Measurements from ENCODE around the gene TRIM69. TPM values are rescaled to one million over a fixed set of nuclear protein-coding genes. Genes with fewer than 3 reads are reported as not detected.
"Not testable (repeated sequence)": the region's sequence is repeated elsewhere in the genome, so short reads cannot be mapped to it uniquely, and the experiment has no call there.

TRIM69 gene
- total RNA-seq, 4 donors from 2014 or later = 20.3 to 23.3 (median 21.9) TPM

- no peaks in the 10 kb centered on the region for H3K36me3 ChIP-seq
- no peaks in the 10 kb centered on the region for H3K4me1 ChIP-seq
- DNase-seq (ENCODE audit: extremely low spot score) = no peak
- intact Hi-C loops (cut with DNase I) = no loop called here
- no peak overlapping the region for H3K27ac ChIP-seq (replicated peaks in 1 of 4)
- no peak for TF ChIP-seq POLR2AphosphoS5 (IDR thresholded peaks at IDR 0.05)
- TF ChIP-seq CTCF (IDR thresholded peaks at IDR 0.05) = no peak
- no peak for TF ChIP-seq POLR2A (IDR thresholded peaks at IDR 0.05; ENCODE audit: low read depth)
- no peak for TF ChIP-seq EP300 (IDR thresholded peaks at IDR 0.05)
- no peaks in the 10 kb centered on the region for H3K27me3 ChIP-seq
- H3K9me3 ChIP-seq = peaks cover 0 to 14% (median 6%) of the 10 kb centered on the region in 4 donors
- H3K4me3 ChIP-seq = no peak overlapping the region
Measured at GRCh38 chr15:44697014-44697413, 39.3 kb upstream of the TRIM69 start.

GRCh38 chr15:44698641-44699040 lies 37.7 kb upstream of the TRIM69 start:
- Histone ChIP-seq H3K27ac (replicated peaks in 1 of 4) (no peak overlapping the region), H3K4me1 (no peaks in the 10 kb centered on the region), H3K9me3 (peaks cover 0 to 16% (median 7%) of the 10 kb centered on the region in 4 donors), H3K27me3 (no peaks in the 10 kb centered on the region), H3K36me3 (no peaks in the 10 kb centered on the region), H3K4me3 (no peak overlapping the region)
- WGBS = 87% methylated on average over 2 of the region's 2 CpGs
- intact Hi-C loops (cut with DNase I) = no loop called here
- TF ChIP-seq POLR2AphosphoS5 (IDR thresholded peaks at IDR 0.05) (no peak), EP300 (IDR thresholded peaks at IDR 0.05) (no peak), CTCF (IDR thresholded peaks at IDR 0.05) (no peak), POLR2A (IDR thresholded peaks at IDR 0.05; ENCODE audit: low read depth) (no peak)
- DNase-seq (ENCODE audit: extremely low spot score) = no peak

- H3K36me3 ChIP-seq; H3K4me3 ChIP-seq; intact Hi-C loops (cut with DNase I); H3K4me1 ChIP-seq; DNase-seq (ENCODE audit: extremely low spot score); H3K27ac ChIP-seq (replicated peaks in 1 of 4); H3K27me3 ChIP-seq: not testable (repeated sequence)
- peaks cover 0 to 16% (median 7%) of the 10 kb centered on the region in 4 donors for H3K9me3 ChIP-seq
Measured at GRCh38 chr15:44700676-44701075, 35.7 kb upstream of the TRIM69 start.

- no peak for TF ChIP-seq POLR2A (IDR thresholded peaks at IDR 0.05; ENCODE audit: low read depth)
- intact Hi-C loops (cut with DNase I) = no loop called here
- no peak overlapping the region for H3K27ac ChIP-seq (replicated peaks in 1 of 4)
Measured at GRCh38 chr15:44705986-44706385, 30.3 kb upstream of the TRIM69 start.

GRCh38 chr15:44706401-44706800 lies 29.9 kb upstream of the TRIM69 start:
- intact Hi-C loops (cut with DNase I) = no loop called here
- peaks cover 0 to 3% (median 0%) of the 10 kb centered on the region in 4 donors for H3K9me3 ChIP-seq

More at GRCh38 chr15:44705986-44706385, 30.3 kb upstream of the TRIM69 start:
- no peaks in the 10 kb centered on the region for H3K36me3 ChIP-seq
- DNase-seq (ENCODE audit: extremely low spot score) = no peak
- peaks cover 0 to 3% (median 0%) of the 10 kb centered on the region in 4 donors for H3K9me3 ChIP-seq
- WGBS = 79% methylated on average over 1 of the region's 1 CpG
- H3K4me3 ChIP-seq = no peak overlapping the region
- no peaks in the 10 kb centered on the region for H3K27me3 ChIP-seq
- peaks cover 0 to 10% (median 6%) of the 10 kb centered on the region in 4 donors for H3K4me1 ChIP-seq

More at GRCh38 chr15:44706401-44706800, 29.9 kb upstream of the TRIM69 start:
- DNase-seq (ENCODE audit: extremely low spot score) = no peak
- Histone ChIP-seq H3K27ac (replicated peaks in 1 of 4) (no peak overlapping the region), H3K27me3 (no peaks in the 10 kb centered on the region), H3K4me1 (peaks cover 0 to 10% (median 6%) of the 10 kb centered on the region in 4 donors), H3K4me3 (no peak overlapping the region), H3K36me3 (no peaks in the 10 kb centered on the region)
- 83% methylated on average over 2 of the region's 2 CpGs for WGBS
- no peak for TF ChIP-seq EP300 (IDR thresholded peaks at IDR 0.05)
- TF ChIP-seq POLR2A (IDR thresholded peaks at IDR 0.05; ENCODE audit: low read depth) = no peak
- no peak for TF ChIP-seq POLR2AphosphoS5 (IDR thresholded peaks at IDR 0.05)
- no peak for TF ChIP-seq CTCF (IDR thresholded peaks at IDR 0.05)
